ENCODE data around the gene MGRN1. TPM values are rescaled to one million over a fixed set of nuclear protein-coding genes. Genes with fewer than 3 reads are reported as not detected.

Gene MGRN1
- total RNA-seq, 6 experiments from 2014 or later = 65.8 to 81.6 (median 69.1) TPM

- no peak for DNase-seq
- peaks cover 25% of the 10 kb centered on the region for H3K36me3 Mint-ChIP-seq (ENCODE audit: low read depth)
- no peak overlapping the region for H3K4me3 Mint-ChIP-seq
- H3K27ac Mint-ChIP-seq = no peak overlapping the region
- no peaks in the 10 kb centered on the region for H3K4me1 Mint-ChIP-seq (ENCODE audit: low read depth)
- no peaks in the 10 kb centered on the region for H3K9me3 Mint-ChIP-seq
- no peak for TF ChIP-seq CTCF (IDR thresholded peaks at IDR 0.05)
- H3K27me3 Mint-ChIP-seq (ENCODE audit: insufficient read depth) = no peaks in the 10 kb centered on the region; the same call in 1 of the 2 replicates
These were observed 79.3 kb downstream of the MGRN1 start for GRCh38 chr16:4703906-4704305.

GRCh38 chr16:4704491-4704890 is 79.9 kb downstream of the MGRN1 start:
- no peaks in the 10 kb centered on the region; the same call in 1 of the 2 replicates for H3K27me3 Mint-ChIP-seq (ENCODE audit: insufficient read depth)
- peaks cover 24% of the 10 kb centered on the region for H3K36me3 Mint-ChIP-seq (ENCODE audit: low read depth)
- DNase-seq = no peak
- no peak overlapping the region for H3K27ac Mint-ChIP-seq
- H3K9me3 Mint-ChIP-seq = no peaks in the 10 kb centered on the region
- peaks cover 3% of the 10 kb centered on the region; the same call in 1 of the 2 replicates for H3K4me1 Mint-ChIP-seq (ENCODE audit: low read depth)
- no peak overlapping the region for H3K4me3 Mint-ChIP-seq
- no peak for TF ChIP-seq CTCF (IDR thresholded peaks at IDR 0.05)

- Mint-ChIP-seq H3K4me3 (no peak overlapping the region), H3K27me3 (ENCODE audit: insufficient read depth) (no peaks in the 10 kb centered on the region; the same call in 1 of the 2 replicates), H3K4me1 (ENCODE audit: low read depth) (peaks cover 6% of the 10 kb centered on the region; the same call in 1 of the 2 replicates), H3K36me3 (ENCODE audit: low read depth) (peaks cover 24% of the 10 kb centered on the region), H3K9me3 (no peaks in the 10 kb centered on the region), H3K27ac (no peak overlapping the region)
- no peak for TF ChIP-seq CTCF (IDR thresholded peaks at IDR 0.05)
- no peak for DNase-seq
These were observed 80.3 kb downstream of the MGRN1 start for GRCh38 chr16:4704913-4705312.

GRCh38 chr16:4706871-4707270 is 82.2 kb downstream of the MGRN1 start:
- Mint-ChIP-seq H3K9me3 (no peaks in the 10 kb centered on the region), H3K27me3 (ENCODE audit: insufficient read depth) (no peaks in the 10 kb centered on the region; the same call in 1 of the 2 replicates), H3K4me1 (ENCODE audit: low read depth) (peaks cover 6% of the 10 kb centered on the region; the same call in 1 of the 2 replicates), H3K36me3 (ENCODE audit: low read depth) (peaks cover 33% of the 10 kb centered on the region; the same call in 1 of the 2 replicates), H3K27ac (no peak overlapping the region; the same call in 1 of the 2 replicates), H3K4me3 (no peak overlapping the region)
- DNase-seq = no peak
- TF ChIP-seq CTCF (IDR thresholded peaks at IDR 0.05) = no peak

GRCh38 chr16:4709481-4709880 is 84.9 kb downstream of the MGRN1 start:
- TF ChIP-seq CTCF (IDR thresholded peaks at IDR 0.05) = no peak
- Mint-ChIP-seq H3K4me1 (ENCODE audit: low read depth) (peaks cover 6% of the 10 kb centered on the region; the same call in 1 of the 2 replicates), H3K36me3 (ENCODE audit: low read depth) (peaks cover 37% of the 10 kb centered on the region; the same call in 1 of the 2 replicates), H3K27me3 (ENCODE audit: insufficient read depth) (no peaks in the 10 kb centered on the region; the same call in none of the 2 replicates), H3K9me3 (no peaks in the 10 kb centered on the region), H3K27ac (peak overlapping the region; percentile 52; the same call in 1 of the 2 replicates), H3K4me3 (no peak overlapping the region)
- no peak for DNase-seq
